ENCODE measurements around the gene DLEC1.

DNA sequence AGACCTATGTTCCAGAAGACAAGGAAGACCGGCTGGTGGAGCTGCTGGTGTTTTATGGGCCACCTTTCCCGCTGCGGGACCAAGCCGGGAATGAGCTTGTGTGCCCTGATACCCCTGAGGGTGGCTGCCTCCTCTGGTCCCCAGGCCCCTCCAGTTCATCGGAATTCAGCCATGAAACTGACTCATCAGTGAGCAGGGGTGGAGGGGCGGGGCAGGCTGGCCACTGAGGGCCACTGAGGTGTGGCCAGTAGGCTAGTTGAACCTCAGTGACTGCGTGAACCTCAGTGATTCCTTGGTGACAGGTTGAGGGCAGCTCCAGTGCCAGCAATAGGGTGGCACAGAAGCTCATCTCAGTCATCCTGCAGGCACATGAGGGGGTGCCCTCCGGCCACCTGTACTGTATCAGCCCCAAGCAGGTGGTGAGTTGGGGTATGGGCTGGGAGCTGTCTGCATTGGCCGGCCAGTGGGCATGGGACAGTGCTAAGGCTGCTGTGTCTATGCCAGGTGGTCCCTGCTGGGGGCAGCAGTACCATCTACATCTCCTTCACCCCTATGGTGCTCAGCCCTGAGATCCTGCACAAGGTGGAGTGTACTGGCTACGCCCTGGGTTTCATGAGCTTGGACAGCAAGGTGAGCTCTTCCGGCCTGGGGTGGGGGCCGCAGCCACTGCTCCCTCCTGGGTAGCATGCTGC is 77.6 kb downstream of the DLEC1 start:
- TF ChIP-seq, protein P1, sequence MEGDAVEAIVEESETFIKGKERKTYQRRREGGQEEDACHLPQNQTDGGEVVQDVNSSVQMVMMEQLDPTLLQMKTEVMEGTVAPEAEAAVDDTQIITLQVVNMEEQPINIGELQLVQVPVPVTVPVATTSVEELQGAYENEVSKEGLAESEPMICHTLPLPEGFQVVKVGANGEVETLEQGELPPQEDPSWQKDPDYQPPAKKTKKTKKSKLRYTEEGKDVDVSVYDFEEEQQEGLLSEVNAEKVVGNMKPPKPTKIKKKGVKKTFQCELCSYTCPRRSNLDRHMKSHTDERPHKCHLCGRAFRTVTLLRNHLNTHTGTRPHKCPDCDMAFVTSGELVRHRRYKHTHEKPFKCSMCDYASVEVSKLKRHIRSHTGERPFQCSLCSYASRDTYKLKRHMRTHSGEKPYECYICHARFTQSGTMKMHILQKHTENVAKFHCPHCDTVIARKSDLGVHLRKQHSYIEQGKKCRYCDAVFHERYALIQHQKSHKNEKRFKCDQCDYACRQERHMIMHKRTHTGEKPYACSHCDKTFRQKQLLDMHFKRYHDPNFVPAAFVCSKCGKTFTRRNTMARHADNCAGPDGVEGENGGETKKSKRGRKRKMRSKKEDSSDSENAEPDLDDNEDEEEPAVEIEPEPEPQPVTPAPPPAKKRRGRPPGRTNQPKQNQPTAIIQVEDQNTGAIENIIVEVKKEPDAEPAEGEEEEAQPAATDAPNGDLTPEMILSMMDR (IDR thresholded peaks at IDR 0.05; ENCODE audit: borderline replicate concordance, extremely low read depth, low read length, poor library complexity, severe bottlenecking) = peak; percentile 27
- TF ChIP-seq EZH2 (IDR thresholded peaks at IDR 0.05; ENCODE audit: borderline replicate concordance, low read depth, low read length, severe bottlenecking) = no peak
